Osteoblast (primary cell): ENCODE data around the gene YAE1. TPM values are rescaled to one million over a fixed set of nuclear protein-coding genes. Genes with fewer than 3 reads are reported as not detected.

Experiments
- DNase-seq: peaks from one replicate; pipeline ENCODE4 v3.0.0; 2011; ENCODE audit warnings: low spot score, mixed read lengths; ENCODE audit not compliant: insufficient read length; ENCODE audit errors: missing footprints
- H2AFZ ChIP-seq: 2 replicates; pipeline ENCODE4 v1.6.0; 2011; ENCODE audit warnings: mild to moderate bottlenecking, low read length
- H3K27ac ChIP-seq: 2 replicates; pipeline ENCODE4 v1.5.1; 2011; ENCODE audit warnings: mild to moderate bottlenecking, low read depth, low read length, moderate library complexity
- H3K27me3 ChIP-seq: 2 replicates; pipeline ENCODE4 v1.6.0; 2012; ENCODE audit warnings: mild to moderate bottlenecking, control low read depth, inconsistent platforms, low read length, moderate library complexity; ENCODE audit not compliant: insufficient read depth
- H3K36me3 ChIP-seq: 2 replicates; pipeline ENCODE4 v1.5.1; 2011; ENCODE audit warnings: mild to moderate bottlenecking, low read length, control low read depth, moderate library complexity; ENCODE audit not compliant: insufficient read depth
- H3K4me1 ChIP-seq: 2 replicates; pipeline ENCODE4 v1.5.1; 2011; ENCODE audit warnings: mild to moderate bottlenecking, low read length, control low read depth, moderate library complexity; ENCODE audit not compliant: insufficient read depth
- H3K4me2 ChIP-seq: 2 replicates; pipeline ENCODE4 v1.6.0; 2011; ENCODE audit warnings: mild to moderate bottlenecking, low read length; ENCODE audit not compliant: insufficient read depth
- H3K4me3 ChIP-seq: fragments of 200-600 bp; sonication (generic); 3 replicates; pipeline ENCODE4 v1.5.1; 2012; ENCODE audit warnings: mild to moderate bottlenecking, low read length, inconsistent platforms; ENCODE audit not compliant: insufficient read depth
- H3K79me2 ChIP-seq: 2 replicates; pipeline ENCODE4 v1.6.0; 2012; ENCODE audit warnings: mild to moderate bottlenecking, low read length, control low read depth, inconsistent platforms; ENCODE audit not compliant: insufficient read depth
- H3K9me3 ChIP-seq: 2 replicates; pipeline ENCODE4 v1.5.1; 2011; ENCODE audit warnings: low read depth, low read length, control low read depth
- H4K20me1 ChIP-seq: 2 replicates; pipeline ENCODE4 v1.6.0; 2012; ENCODE audit warnings: mild to moderate bottlenecking, low read length, control low read depth; ENCODE audit not compliant: insufficient read depth
- CTCF ChIP-seq: IDR thresholded peaks from 2 replicates; pipeline ENCODE4 v1.5.1; 2011; ENCODE audit warnings: mild to moderate bottlenecking, low read depth, low read length, moderate library complexity; ENCODE audit errors: extremely low read depth
- total RNA-seq: library from RNA; depleted of rRNA; stranded (reverse); fragments of >200 nt; gene quantifications from 2 replicates; pipeline ENCODE4 v1.2.3, GENCODE V29; 2012

The YAE1 gene
- total RNA-seq, 1 donor, result 29.0 TPM

- H3K27me3 ChIP-seq, result no peaks in the 10 kb centered on the region
- no peak for TF ChIP-seq CTCF
- H4K20me1 ChIP-seq, result no peaks in the 10 kb centered on the region
- no peak for DNase-seq
- no peak overlapping the region for H3K4me2 ChIP-seq
- no peak overlapping the region for H3K27ac ChIP-seq
- peaks cover 40% of the 10 kb centered on the region for H3K4me1 ChIP-seq
- H3K4me3 ChIP-seq, result no peak overlapping the region
- no peaks in the 10 kb centered on the region for H3K9me3 ChIP-seq
- H2AFZ ChIP-seq, result peak overlapping the region; percentile 48
- no peaks in the 10 kb centered on the region for H3K79me2 ChIP-seq
- no peaks in the 10 kb centered on the region for H3K36me3 ChIP-seq
Measured at GRCh38 chr7:39613577-39613976, 47.4 kb downstream of the YAE1 start.

GRCh38 chr7:39614299-39614698 is 48.1 kb downstream of the YAE1 start:
- Histone ChIP-seq H3K4me1 (peaks cover 33% of the 10 kb centered on the region), H3K36me3 (no peaks in the 10 kb centered on the region), H2AFZ (no peak overlapping the region), H3K79me2 (no peaks in the 10 kb centered on the region), H3K4me2 (no peak overlapping the region), H3K27me3 (no peaks in the 10 kb centered on the region), H3K9me3 (no peaks in the 10 kb centered on the region), H3K27ac (no peak overlapping the region), H3K4me3 (no peak overlapping the region), H4K20me1 (no peaks in the 10 kb centered on the region)
- TF ChIP-seq CTCF, result no peak
- no peak for DNase-seq

- no peak overlapping the region for H3K4me3 ChIP-seq
- H3K4me1 ChIP-seq, result peaks cover 37% of the 10 kb centered on the region
- H3K27ac ChIP-seq, result peak overlapping the region; percentile 38
- no peaks in the 10 kb centered on the region for H3K27me3 ChIP-seq
- H2AFZ ChIP-seq, result no peak overlapping the region
- no peaks in the 10 kb centered on the region for H3K36me3 ChIP-seq
- DNase-seq, result no peak
- H3K4me2 ChIP-seq, result no peak overlapping the region
- TF ChIP-seq CTCF, result no peak
- H3K79me2 ChIP-seq, result no peaks in the 10 kb centered on the region
- H3K9me3 ChIP-seq, result no peaks in the 10 kb centered on the region
- H4K20me1 ChIP-seq, result no peaks in the 10 kb centered on the region
Measured at GRCh38 chr7:39615350-39615975, 49.3 kb downstream of the YAE1 start.

GRCh38 chr7:39616138-39616537 is 49.9 kb downstream of the YAE1 start:
- no peak overlapping the region for H2AFZ ChIP-seq
- no peak for TF ChIP-seq CTCF
- peak overlapping the region; percentile 1 for H3K4me2 ChIP-seq
- no peaks in the 10 kb centered on the region for H4K20me1 ChIP-seq
- DNase-seq, result no peak
- peaks cover 44% of the 10 kb centered on the region for H3K4me1 ChIP-seq
- H3K4me3 ChIP-seq, result no peak overlapping the region
- H3K27ac ChIP-seq, result peak overlapping the region; percentile 38
- H3K36me3 ChIP-seq, result no peaks in the 10 kb centered on the region
- H3K79me2 ChIP-seq, result no peaks in the 10 kb centered on the region
- no peaks in the 10 kb centered on the region for H3K27me3 ChIP-seq
- H3K9me3 ChIP-seq, result no peaks in the 10 kb centered on the region
